Lung microvascular endothelial cell (primary cell): Measurements from ENCODE around the gene SRGAP1. TPM values are rescaled to one million over a fixed set of nuclear protein-coding genes. Genes with fewer than 3 reads are reported as not detected.

Experiments
- DNase-seq, 2 donors: peaks; one replicate each; pipeline versions ENCODE4 v3.0.0 to v3.0.0-alpha.2; 2010; ENCODE audit warnings: low read depth in 2 of 2
- total RNA-seq: library from RNA; depleted of rRNA; stranded (reverse); fragments of >200 nt; gene quantifications from 2 replicates; pipeline ENCODE4 v1.2.1, GENCODE V29; 2014

The SRGAP1 gene
- total RNA-seq, 1 donor from 2014 or later = 2.2 TPM

DNA sequence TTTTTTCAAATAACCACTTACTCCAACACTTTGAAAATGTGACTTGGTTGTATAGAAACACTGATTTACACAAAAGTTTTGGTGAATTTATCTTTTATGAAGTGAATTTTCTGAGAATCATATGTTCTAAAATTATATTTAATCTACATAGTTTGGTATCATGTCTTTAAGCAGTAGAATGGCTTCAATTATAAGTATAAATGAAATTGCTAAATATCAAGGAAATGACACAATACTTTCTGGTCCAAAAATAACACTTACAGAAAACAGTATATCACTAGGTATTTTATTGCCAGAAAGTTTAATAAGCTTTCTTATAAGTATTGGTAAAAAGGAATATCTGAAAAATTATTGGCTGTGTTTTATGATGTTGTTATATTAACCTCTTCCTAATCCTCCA is 90.9 kb downstream of the SRGAP1 start:
- DNase-seq = no peak

- DNase-seq = no peak
Measured at GRCh38 chr12:63937378-63938316, 93.1 kb downstream of the SRGAP1 start.

DNA sequence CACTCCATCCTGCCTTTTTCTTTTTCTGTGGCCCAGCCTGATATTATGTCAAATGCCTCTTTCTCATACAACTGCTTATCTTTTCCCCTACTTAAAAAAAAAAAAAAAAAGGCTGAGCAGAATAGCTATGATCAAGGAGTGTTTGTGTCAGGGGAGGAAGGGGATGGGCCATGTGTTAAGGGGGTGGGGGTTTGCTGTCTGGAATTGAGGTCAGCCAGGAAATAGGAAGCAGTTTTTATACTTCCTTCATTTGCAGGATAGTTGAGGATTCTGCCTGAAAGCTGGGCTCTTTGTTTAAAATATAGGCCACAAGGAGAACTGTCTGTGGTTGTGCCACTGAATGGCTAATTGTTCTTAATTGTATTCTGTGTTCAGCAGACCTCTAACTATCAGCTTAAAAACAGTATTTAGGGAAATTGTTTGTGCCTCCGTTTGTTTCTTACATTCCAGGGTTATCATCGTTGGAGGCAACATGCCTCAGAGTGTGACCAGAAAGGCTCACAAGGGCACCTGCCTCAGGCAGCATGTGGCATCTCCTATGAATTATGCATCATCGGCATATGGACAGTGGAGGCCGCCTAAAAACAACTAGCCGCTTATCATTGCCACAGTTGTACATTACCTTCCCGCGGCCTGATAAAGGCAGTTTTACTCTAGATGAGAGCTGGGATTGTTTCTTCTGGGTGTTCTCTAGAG is 96.0 kb downstream of the SRGAP1 start:
- peak in 1 of 2 donors; percentile 80 for DNase-seq

GRCh38 chr12:63941166-63941800 is 96.8 kb downstream of the SRGAP1 start:
- DNase-seq = no peak

DNA sequence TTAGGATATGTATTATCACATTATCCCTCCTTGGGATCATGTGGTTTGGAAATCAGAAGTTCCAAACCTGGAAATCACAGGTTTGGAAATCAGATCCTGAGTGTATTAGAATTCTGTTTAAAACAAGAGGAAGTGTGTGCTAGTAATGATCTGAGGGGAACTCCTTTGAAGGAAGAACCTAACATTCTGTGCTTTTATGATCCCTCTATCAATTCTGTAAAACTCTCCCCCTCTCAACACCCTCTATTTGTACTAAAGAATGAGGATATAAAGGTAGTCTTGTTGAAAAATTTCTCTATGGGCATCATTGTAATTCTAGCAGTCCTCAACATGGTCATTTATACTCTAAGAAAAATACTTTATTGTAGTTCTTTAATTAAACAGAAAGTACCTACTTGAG is 97.4 kb downstream of the SRGAP1 start:
- DNase-seq = no peak

DNA sequence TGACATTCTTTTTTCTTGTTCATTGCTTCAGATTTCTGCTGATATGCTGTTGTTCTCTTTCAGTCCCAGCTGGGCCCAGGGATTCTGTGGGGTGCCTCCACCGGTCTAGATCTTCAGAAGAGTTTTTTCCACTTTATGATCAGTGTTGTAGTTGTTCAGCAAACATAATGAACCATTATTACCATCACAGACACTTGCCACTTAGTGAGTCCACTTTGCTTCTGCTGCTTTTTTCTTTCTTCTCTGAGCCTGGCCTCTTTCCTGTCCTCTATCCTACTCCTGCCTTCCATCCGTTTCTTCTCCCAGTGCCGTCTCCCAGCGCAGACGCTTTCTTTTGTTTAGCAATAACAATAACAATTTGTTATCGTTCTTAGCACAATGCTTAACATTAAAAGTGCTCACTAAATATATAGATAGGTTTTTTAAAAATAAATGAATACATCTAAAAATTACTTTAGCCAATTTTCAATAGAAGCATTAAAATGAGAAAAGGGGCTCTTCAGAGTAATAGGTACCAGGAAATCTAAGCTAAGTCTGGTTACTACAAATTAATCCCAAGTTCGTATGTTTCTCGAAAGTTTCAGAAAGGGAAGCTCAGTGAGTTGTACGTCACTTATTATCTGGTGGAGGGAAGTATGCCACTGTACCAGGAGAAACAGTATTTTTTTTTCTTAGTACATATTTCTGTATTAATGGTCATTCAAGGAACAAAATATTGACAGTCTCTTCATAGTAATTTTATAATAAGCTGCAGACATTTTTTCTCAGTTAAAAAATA is 98.2 kb downstream of the SRGAP1 start:
- DNase-seq = no peak

DNA sequence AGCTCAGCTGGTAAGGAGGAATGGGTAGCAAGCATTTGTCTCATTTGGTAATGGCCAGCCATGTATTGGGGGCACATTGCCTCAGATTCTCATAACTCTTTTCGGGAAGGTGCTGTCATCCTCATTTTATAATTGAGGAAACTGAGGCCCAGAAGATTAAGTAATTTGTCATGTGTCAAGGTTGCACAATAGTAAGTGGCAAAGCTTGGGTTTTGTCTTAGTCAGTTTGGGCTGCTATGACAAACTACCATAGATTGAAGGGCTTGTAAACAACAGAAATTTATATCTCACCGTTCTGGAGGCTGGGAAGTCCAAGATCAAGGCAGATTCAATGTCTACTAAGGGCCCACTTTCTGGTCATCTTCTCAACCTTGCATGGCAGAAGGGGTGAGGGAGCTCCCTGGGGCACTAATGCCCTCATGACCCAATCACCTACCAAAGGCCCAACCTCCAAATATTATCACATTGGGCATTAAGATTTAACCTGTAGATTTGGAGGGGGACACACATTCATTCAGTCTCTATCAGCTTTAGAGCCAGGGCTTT is 99.6 kb downstream of the SRGAP1 start:
- DNase-seq = no peak

- peak; percentile 31 to 49 for DNase-seq
Measured at GRCh38 chr12:63944586-63945228, 100.2 kb downstream of the SRGAP1 start.

- no peak for DNase-seq
Measured at GRCh38 chr12:63945777-63946176, 101.3 kb downstream of the SRGAP1 start.

GRCh38 chr12:63948211-63948610 is 103.7 kb downstream of the SRGAP1 start:
- no peak for DNase-seq

DNA sequence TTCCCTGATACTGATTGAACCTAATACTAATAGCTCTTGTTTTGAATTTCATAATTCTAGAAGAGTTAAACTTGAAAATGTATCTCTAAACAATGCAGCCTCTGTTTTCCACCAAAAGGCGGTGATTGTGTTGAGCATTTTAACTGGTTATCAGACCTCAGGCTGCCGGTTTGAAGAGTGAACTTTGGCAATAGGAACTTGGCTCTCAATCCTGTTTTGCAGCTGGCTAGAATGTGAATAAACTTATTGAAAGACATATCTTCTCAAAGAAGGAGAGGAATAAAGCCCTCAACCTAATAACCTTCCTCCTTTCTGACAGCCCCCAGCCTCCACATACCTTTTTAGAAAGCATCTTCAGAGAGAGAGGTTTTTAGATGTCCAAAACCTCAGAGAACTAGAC is 105.4 kb downstream of the SRGAP1 start:
- DNase-seq = no peak

- DNase-seq = no peak
Measured at GRCh38 chr12:63952995-63953394, 108.5 kb downstream of the SRGAP1 start.

DNA sequence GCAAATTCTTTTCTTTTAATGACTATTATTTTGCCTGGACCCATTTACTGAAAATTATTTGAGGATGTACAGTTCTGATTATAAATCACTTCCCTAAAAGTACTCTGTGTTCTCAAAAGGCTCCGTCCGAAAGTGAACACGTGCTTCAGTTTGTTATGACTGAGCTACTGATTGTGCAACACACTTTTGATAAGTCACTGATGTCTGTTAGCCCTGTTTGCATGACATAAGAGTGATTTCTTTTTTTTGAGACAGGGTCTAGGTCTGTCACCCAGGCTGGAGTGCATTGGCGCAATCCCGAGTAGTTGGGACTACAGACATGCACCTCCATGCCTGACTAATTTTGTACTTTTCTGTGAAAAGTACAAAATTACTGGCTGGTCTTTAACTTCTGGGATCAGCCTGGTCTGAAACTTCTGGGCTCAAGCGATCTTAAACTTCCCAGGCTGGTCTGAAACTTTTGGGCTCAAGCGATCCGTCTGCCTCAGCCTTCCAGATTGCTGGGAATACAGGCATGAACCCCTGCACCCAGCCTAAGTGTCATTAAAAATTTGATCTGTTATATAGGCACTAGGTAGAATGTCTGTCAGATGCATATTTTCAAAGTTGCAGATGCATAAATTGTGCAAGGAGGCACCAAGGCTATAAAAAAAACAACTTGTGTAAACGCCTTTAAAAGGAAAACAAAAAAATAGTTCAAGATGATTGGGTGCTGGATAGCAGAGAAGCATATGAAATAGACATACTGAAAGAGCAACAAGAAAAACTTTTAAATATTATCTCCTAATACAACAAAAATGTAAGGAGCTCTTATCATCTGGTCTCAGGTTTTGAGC is 111.5 kb downstream of the SRGAP1 start:
- DNase-seq = peak in 1 of 2 donors; percentile 53

DNA sequence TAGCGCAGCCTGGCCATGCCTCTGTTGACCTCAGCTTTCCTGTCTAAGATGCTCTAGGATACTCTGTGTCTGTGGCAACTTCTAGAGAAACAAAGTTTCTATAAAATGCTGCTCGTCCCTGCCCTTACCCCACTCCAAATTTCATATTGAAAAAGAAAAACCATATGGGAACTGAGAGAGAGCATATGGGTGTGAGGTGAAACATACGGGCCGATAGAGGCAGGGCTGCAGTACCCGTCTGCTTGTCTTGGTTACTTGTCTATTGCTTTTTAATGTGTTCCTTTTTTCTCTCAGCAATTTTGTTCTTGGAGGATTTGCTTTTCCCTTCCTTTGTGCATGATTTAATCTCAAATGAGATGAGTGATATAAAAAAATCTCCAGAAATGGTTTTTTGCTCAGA is 113.0 kb downstream of the SRGAP1 start:
- no peak for DNase-seq

- no peak for DNase-seq
Measured at GRCh38 chr12:63958876-63959580, 114.5 kb downstream of the SRGAP1 start.

DNA sequence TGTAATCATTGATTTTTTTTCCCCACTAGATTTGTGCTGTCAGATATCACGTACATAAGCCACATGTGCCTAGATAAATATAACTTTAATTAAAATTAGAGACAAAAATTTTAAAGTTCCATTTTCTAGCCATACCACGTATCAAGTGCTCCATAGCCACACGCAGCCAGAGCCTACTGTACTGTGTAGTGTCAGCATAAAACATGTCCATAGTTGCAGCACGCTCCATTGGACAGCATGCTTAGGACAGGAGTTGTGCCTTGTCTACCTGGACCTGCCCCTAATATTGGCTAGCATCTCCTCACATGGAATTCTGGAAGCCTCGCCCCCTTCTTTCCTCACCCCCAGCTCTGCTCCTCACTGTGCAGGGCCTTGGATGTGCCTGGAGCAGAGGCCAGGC is 116.5 kb downstream of the SRGAP1 start:
- no peak for DNase-seq

DNA sequence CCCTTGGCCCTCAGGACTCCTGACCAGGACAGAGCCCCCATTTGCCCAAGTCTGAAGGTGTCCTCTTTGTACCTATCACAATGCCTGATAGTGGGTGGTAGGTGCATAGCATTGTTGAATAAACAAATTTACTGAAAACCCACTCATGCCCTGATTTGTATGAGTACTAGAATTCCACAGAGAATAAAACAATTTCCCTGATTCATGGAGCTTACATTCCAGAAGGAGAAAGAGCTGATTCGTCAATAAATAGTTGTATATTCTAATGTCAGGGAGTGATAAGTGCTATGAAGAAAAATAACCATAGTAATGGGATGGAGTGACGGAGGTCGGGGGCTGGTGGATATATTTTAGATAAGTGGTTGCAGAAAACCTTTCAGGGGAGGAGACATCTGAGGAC is 117.0 kb downstream of the SRGAP1 start:
- no peak for DNase-seq

DNA sequence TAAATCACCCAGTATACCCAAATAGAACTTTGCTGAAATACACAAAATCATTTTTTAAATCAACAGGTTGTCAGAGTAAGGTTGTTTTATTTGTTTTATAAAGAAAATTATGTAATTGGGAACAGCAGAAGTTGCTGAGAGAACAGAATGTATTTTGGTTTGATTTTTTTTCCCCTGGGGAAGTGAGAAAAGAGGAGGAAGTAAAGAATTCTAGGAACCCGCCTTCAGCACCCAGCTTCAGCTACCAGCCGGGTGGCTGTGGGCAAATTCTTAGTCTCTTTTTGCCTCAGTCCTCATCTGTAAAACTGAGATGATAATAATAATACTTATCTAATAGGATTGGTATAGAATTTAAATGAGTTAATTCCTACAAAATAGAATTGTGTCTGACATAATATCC is 119.4 kb downstream of the SRGAP1 start:
- DNase-seq = no peak

DNA sequence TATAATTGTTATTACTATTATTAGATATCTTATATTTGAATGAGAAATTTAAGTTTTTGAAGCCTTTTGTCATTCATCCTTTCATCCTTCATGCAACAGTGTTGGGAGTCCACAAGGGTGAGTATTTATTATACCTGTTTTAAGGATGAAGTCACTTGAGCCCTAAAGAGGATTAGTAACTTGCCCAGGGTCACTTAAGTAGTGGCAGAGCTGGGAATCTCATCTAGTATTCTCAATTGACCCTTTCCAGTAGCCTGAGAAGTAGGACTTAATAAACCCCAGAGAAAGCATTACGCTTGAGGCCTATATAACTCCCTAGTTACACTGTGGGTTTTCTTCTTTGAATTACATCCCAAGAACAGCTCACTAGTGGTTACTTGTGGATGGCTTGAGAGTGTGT is 119.8 kb downstream of the SRGAP1 start:
- DNase-seq = no peak
